Psoas muscle (tissue), 8 donors: ENCODE results near the gene ACER2. TPM values are rescaled to one million over a fixed set of nuclear protein-coding genes. Genes with fewer than 3 reads are reported as not detected.

Experiments
- ATAC-seq, 4 donors: fragments of 200-7000 bp; cut with Tn5 transposase; one replicate each; pipeline ENCODE4 v1.9.1; 2020; ENCODE audit warnings: moderate library complexity in 3 of 4, mild to moderate bottlenecking in 2 of 4
- DNase-seq, 2 donors: peaks; one replicate each; pipeline ENCODE4 v3.0.0-alpha.2; 2020
- H3K27ac ChIP-seq: fragments of 200-600 bp; one replicate; pipeline ENCODE4 v1.8.0; 2022
- H3K27me3 ChIP-seq, 3 donors: fragments of 200-600 bp in 1 of 3; one replicate each; pipeline versions ENCODE4 v1.6.1 to v1.8.0; 2013 to 2022; ENCODE audit warnings: low read length in 2 of 3, mild to moderate bottlenecking in 2 of 3, moderate library complexity in 1 of 3; ENCODE audit not compliant: insufficient read depth in 3 of 3
- H3K36me3 ChIP-seq, 2 donors: fragments of 200-600 bp in 1 of 2; one replicate each; pipeline versions ENCODE4 v1.6.1 to v1.8.0; 2013 to 2022; ENCODE audit warnings: low read depth in 1 of 2, mild to moderate bottlenecking in 1 of 2, moderate library complexity in 1 of 2; ENCODE audit not compliant: insufficient read depth in 1 of 2
- H3K4me1 ChIP-seq: fragments of 200-600 bp; one replicate; pipeline ENCODE4 v1.8.0; 2022
- H3K4me3 ChIP-seq: fragments of 200-600 bp; one replicate; pipeline ENCODE4 v1.8.0; 2022; ENCODE audit warnings: mild to moderate bottlenecking
- H3K9me3 ChIP-seq: fragments of 200-600 bp; one replicate; pipeline ENCODE4 v1.8.0; 2022
- WGBS, 3 donors: extraction: QIAGEN DNeasy Blood & Tissue Kit; methylation state at CpG; one replicate each; pipeline versions ENCODE4 v1.1.6 to v1.1.7; 2013; 5-methylcytosine and 5-hydroxymethylcytosine counted together
- intact Hi-C, 2 donors: fragments of 100-400 bp; cut with DNase I; formaldehyde crosslinking; loops; one replicate each; pipeline versions ENCODE4 v1.11.0 to v1.14.2; 2022
- long read RNA-seq, 2 donors: library from polyadenylated mRNA; unstranded; transcript quantifications; one replicate each; pipeline ENCODE4 v2.0.0, GENCODE V29; 2021
- polyA plus RNA-seq, 3 donors: library from polyadenylated mRNA; stranded (reverse); fragments of 200-250 nt; gene quantifications; one replicate each; pipeline ENCODE4 v1.2.3, GENCODE V29; 2013
- total RNA-seq, 4 donors: library from RNA; stranded (reverse); fragmentation: NEBNext Ultra II Directional in 2 of 4; extraction: Animal tissue kit (Norgen Biotek cat#: 25700) in 2 of 4; gene quantifications; one replicate each; pipeline versions ENCODE4 v1.2.1 to v1.2.4, GENCODE V29; 2021 to 2023
- TF ChIP-seq, protein P1 (sequence below): fragments of 200-600 bp; IDR thresholded peaks from one replicate; pipeline ENCODE4 v1.8.0; 2022; ENCODE audit warnings: antibody characterized with exemption
- donor health status: healthy with polysubstance abuse.
- donor health status: DM: no; HTN: no; CAD: no; lungs with moderate emphysema.
- donor health status: Bipolar disorder and iron deficiency.
- donor health status: healthy.
- donor health status: DM: yes; HTN: yes; CAD: no.
- donor health status: DM: no; HTN: no; CAD: no.
- donor health status: DM: no; HTN: no; CAD: no.
- donor health status: DM: yes; HTN: yes; CAD: no.

Gene ACER2
- 1 to 10 TPM; 1.3 to 2.4 (median 1.6) TPM for total RNA-seq
- 1 to 10 TPM in 1 of 3 donors, under 1 TPM in 2; 0.37 to 1.4 (median 0.52) TPM for polyA plus RNA-seq
- long read RNA-seq, donor 1, partial matches to known transcripts: 0 of 1 reads
- long read RNA-seq, donor 1, other reads (novel, unspliced or antisense): 1 of 1 reads
- long read RNA-seq, donor 2: 0 reads

DNA sequence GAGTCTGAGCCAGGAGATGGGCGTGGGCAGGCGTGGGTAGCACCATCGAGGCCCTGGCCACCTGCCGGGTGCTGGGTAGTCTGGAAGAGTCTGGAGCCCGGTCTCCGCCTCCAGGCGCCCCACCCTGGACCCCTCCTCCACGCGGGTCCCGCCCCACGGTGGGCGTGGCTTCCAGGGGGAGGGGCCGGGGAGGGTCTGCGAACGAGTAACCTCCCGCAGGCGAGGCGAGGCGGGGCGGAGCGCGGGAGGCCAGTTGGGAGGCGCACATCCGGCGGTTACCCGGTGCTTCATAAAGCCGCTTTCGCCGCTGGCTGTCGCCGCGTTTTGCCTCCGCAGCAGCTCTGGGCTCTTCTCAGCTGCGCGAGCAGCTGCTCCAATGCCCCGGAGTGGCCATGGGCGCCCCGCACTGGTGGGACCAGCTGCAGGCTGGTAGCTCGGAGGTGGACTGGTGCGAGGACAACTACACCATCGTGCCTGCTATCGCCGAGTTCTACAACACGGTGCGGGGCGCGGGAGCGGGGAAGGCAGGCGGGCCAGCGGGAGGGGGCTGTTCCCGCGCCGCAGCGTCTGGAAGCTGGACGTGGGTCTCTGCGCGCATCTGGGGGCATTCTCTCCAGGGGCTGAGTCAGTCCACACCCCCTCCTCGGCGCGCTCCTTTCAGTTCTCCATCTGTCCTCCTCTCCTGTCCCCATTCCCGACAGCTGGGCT is at the start of gene ACER2:
Gene ACER2, plus strand, starts transcription at position 317 of the 708 bp plus-strand sequence. Its CDS starts 76 bp downstream, at position 393.
- DNase-seq: peak; percentile 96 to 97
- intact Hi-C loops: loop anchor here in 1 of 2 donors (1.0 kb wide), 1 partner anchor 29 kb away; the partner anchor contains the start of gene RPS6
- TF ChIP-seq, protein P1, sequence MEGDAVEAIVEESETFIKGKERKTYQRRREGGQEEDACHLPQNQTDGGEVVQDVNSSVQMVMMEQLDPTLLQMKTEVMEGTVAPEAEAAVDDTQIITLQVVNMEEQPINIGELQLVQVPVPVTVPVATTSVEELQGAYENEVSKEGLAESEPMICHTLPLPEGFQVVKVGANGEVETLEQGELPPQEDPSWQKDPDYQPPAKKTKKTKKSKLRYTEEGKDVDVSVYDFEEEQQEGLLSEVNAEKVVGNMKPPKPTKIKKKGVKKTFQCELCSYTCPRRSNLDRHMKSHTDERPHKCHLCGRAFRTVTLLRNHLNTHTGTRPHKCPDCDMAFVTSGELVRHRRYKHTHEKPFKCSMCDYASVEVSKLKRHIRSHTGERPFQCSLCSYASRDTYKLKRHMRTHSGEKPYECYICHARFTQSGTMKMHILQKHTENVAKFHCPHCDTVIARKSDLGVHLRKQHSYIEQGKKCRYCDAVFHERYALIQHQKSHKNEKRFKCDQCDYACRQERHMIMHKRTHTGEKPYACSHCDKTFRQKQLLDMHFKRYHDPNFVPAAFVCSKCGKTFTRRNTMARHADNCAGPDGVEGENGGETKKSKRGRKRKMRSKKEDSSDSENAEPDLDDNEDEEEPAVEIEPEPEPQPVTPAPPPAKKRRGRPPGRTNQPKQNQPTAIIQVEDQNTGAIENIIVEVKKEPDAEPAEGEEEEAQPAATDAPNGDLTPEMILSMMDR: peak; percentile 13
- ATAC-seq: peak; percentile 96 to 98 (median 98)
- Histone ChIP-seq H3K4me1 (peaks cover 4% of the 10 kb centered on the region), H3K36me3 (no peaks in the 10 kb centered on the region), H3K27ac (peak within 1 kb of the TSS; percentile 73), H3K9me3 (no peaks in the 10 kb centered on the region), H3K27me3 (no peaks in the 10 kb centered on the region), H3K4me3 (peak within 1 kb of the TSS; percentile 88)
- 0 to 1% (median 0%) methylated on average over 44 to 61 of the region's 61 CpGs for WGBS, 3 donors

DNA sequence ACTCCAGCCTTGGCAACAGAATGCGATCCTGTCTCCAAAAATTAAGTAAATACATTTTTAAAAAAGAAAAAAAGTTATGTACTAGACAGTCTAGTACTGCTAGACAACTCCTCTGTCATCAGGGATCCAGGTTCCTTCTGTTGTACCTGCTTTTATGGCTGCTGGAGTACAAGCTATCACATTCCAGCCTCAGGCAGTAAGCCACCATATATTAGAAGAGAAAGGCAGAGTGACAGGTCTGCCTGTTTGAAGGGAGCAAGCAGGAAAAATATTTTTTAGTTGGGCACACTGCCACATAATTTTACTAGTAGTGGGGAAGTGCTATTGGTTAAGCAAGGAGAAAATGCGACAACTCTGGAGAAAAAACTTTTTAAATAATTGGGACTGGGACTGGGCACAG is 39.7 kb upstream of the ACER2 start:
- Histone ChIP-seq H3K27me3 (no peaks in the 10 kb centered on the region), H3K9me3 (no peaks in the 10 kb centered on the region), H3K36me3 (peaks cover 2 to 99% of the 10 kb centered on the region in 2 donors), H3K4me1 (no peaks in the 10 kb centered on the region), H3K27ac (no peak overlapping the region), H3K4me3 (no peak overlapping the region)
- DNase-seq (no peak), ATAC-seq (no peak)
- intact Hi-C loops: no loop called here
- WGBS, 3 donors: 87 to 95% (median 92%) methylated on average over 2 of the region's 2 CpGs
- TF ChIP-seq, protein P1: no peak

DNA sequence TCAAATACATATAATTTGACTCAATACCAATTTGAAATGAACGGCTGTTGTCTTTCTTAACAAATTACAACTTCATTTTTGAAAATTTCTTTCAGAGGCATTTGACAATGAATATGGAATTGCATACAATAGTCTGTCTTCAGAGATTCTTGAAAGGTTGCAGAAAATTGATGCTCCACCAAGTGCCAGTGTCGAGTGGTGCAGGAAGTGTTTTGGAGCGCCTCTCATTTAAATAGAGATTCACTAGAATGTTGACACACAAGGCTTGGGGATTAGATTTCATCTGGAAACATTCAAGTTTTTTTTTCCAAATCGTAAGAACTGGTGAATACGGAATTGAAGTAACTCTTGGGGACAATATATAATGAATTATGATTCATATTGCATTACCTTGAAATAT is 36.9 kb upstream of the ACER2 start:
- intact Hi-C loops: loop anchor here in 1 of 2 donors (10.0 kb wide), 1 partner anchor 137 kb away; the partner anchor contains the start of gene DENND4C
- peaks cover 10 to 99% of the 10 kb centered on the region in 2 donors for H3K36me3 ChIP-seq
- no peak for ATAC-seq

DNA sequence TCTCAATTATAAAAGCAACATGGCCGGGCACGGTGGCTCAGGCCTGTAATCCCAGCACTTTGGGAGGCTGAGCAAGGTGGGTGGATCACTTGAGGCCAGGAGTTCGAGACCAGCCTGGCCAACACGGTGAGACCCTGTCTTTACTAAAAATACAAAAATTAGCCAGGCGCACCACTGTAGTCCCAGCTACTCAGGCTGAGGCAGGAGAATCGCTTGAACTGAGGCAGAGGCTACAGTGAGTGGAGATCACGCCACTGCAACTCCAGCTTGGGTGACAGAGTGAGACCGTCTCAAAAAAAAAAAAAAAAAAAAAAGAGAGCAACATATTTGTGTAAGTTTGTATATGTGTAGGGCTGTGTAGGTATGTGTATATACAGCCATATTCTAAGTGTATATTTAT is 36.2 kb upstream of the ACER2 start:
- intact Hi-C loops: loop anchor here in 1 of 2 donors (10.0 kb wide), 1 partner anchor 138 kb away; the partner anchor contains the start of gene DENND4C
- ATAC-seq (peak in 2 of 4 donors; percentile 14 to 23), DNase-seq (no peak)
- Histone ChIP-seq H3K9me3 (no peaks in the 10 kb centered on the region), H3K36me3 (peaks cover 10 to 99% of the 10 kb centered on the region in 2 donors), H3K4me1 (peaks cover 7% of the 10 kb centered on the region), H3K4me3 (no peak overlapping the region), H3K27me3 (no peaks in the 10 kb centered on the region), H3K27ac (no peak overlapping the region)
- TF ChIP-seq, protein P1: no peak
- WGBS, 3 donors: 90 to 92% (median 90%) methylated on average over 8 of the region's 8 CpGs

More for the DNA sequence above, 36.9 kb upstream of the ACER2 start:
- no peaks in the 10 kb centered on the region for H3K27me3 ChIP-seq
- H3K4me1 ChIP-seq: peaks cover under 1% of the 10 kb centered on the region
- no peak overlapping the region for H3K4me3 ChIP-seq
- TF ChIP-seq, protein P1: no peak
- DNase-seq: no peak
- no peaks in the 10 kb centered on the region for H3K9me3 ChIP-seq
- no peak overlapping the region for H3K27ac ChIP-seq
- 69 to 75% (median 70%) methylated on average over 5 of the region's 5 CpGs for WGBS, 3 donors
